GM19455 (cell line): ENCODE results near the gene DCST1.
"Not testable (repeated sequence)": the region's sequence is repeated elsewhere in the genome, so short reads cannot be mapped to it uniquely, and the experiment has no call there.

ENCODE experiments used
- ATAC-seq: cut with Tn5 transposase; IDR thresholded peaks from one replicate; pipeline ENCODE4 v1.9.1; 2021; ENCODE audit not compliant: unreplicated experiment

The DCST1 gene

GRCh38 chr1:155033524-155033923 is at the start of gene DCST1, which contains the start of gene DCST2:
DCST1 (plus strand) TSS chr1:155033824; CDS start chr1:155034037, 213 bp downstream.
DCST2 (minus strand) TSS chr1:155033781; CDS start chr1:155033701, 80 bp downstream.
- ATAC-seq: no peak

- not testable (repeated sequence) for ATAC-seq
Observed at GRCh38 chr1:154986736-154987135, 46.9 kb upstream of the DCST1 start.

GRCh38 chr1:154987326-154987725 is 46.3 kb upstream of the DCST1 start:
- ATAC-seq: no peak

- ATAC-seq: no peak
Observed at GRCh38 chr1:154988058-154988954, 45.3 kb upstream of the DCST1 start.

- ATAC-seq: no peak
Observed at GRCh38 chr1:154989195-154989860, 44.3 kb upstream of the DCST1 start.

- no peak for ATAC-seq
Observed at GRCh38 chr1:154990276-154990675, 43.3 kb upstream of the DCST1 start.

GRCh38 chr1:154992721-154993571 is 40.7 kb upstream of the DCST1 start:
- no peak for ATAC-seq

GRCh38 chr1:154993572-154994268 is 39.9 kb upstream of the DCST1 start, which contains the start of gene LENEP:
LENEP (plus strand) TSS chr1:154993586; CDS start chr1:154993608, 22 bp downstream.
- no peak for ATAC-seq

- ATAC-seq: no peak
Observed at GRCh38 chr1:154994269-154994587, 39.4 kb upstream of the DCST1 start.

- no peak for ATAC-seq
Observed at GRCh38 chr1:154994591-154994990, 39.0 kb upstream of the DCST1 start.

- not testable (repeated sequence) for ATAC-seq
Observed at GRCh38 chr1:154995301-154995983, 38.2 kb upstream of the DCST1 start.

GRCh38 chr1:154996966-154997701 is 36.5 kb upstream of the DCST1 start:
- ATAC-seq: no peak

- no peak for ATAC-seq
Observed at GRCh38 chr1:154998201-154998780, 35.3 kb upstream of the DCST1 start.

- no peak for ATAC-seq
Observed at GRCh38 chr1:154998818-154999570, 34.6 kb upstream of the DCST1 start.

GRCh38 chr1:154999571-155000410 is 33.8 kb upstream of the DCST1 start:
- ATAC-seq: no peak

- ATAC-seq: no peak
Observed at GRCh38 chr1:155000411-155000725, 33.3 kb upstream of the DCST1 start.

GRCh38 chr1:155000726-155001424 is 32.7 kb upstream of the DCST1 start:
- ATAC-seq: peak; percentile 45
